Right atrium auricular region (tissue), 2 donors: Measurements from ENCODE around the gene N4BP2L1. TPM values are rescaled to one million over a fixed set of nuclear protein-coding genes. Genes with fewer than 3 reads are reported as not detected.

Experiments
- DNase-seq: peaks from one replicate; pipeline ENCODE4 v3.0.0-alpha.2; 2019; ENCODE audit warnings: low spot score
- H3K27ac ChIP-seq, 2 donors: fragments of 200-600 bp; sonication (generic); 1 replicate in 1 of 2; 2 replicates in 1 of 2; pipeline ENCODE4 v1.5.1; 2016 to 2019
- H3K27me3 ChIP-seq, 2 donors: fragments of 200-600 bp; sonication (generic); one replicate each; pipeline versions ENCODE4 v1.5.1 to v1.6.0; 2017 to 2019
- H3K36me3 ChIP-seq: fragments of 200-600 bp; sonication (generic); one replicate; pipeline ENCODE4 v1.5.1; 2016
- H3K4me1 ChIP-seq, 2 donors: fragments of 200-600 bp; sonication (generic); one replicate each; pipeline versions ENCODE4 v1.5.1 to v1.6.0; 2017 to 2019
- H3K4me3 ChIP-seq, 2 donors: fragments of 200-600 bp; sonication (generic); 1 replicate in 1 of 2; 2 replicates in 1 of 2; pipeline ENCODE4 v1.5.1; 2017 to 2019; ENCODE audit warnings: mild to moderate bottlenecking in 1 of 2, moderate library complexity in 1 of 2
- H3K9me3 ChIP-seq, 2 donors: fragments of 200-600 bp; sonication (generic); one replicate each; pipeline ENCODE4 v1.5.1; 2019
- CTCF ChIP-seq, 2 donors: fragments of 200-600 bp; sonication (generic); IDR thresholded peaks; one replicate each; pipeline ENCODE4 v1.5.1; 2019; ENCODE audit warnings: antibody characterized with exemption in 2 of 2
- total RNA-seq, 2 donors: library from RNA; depleted of rRNA; stranded (reverse); fragments of >200 nt; gene quantifications; one replicate each; pipeline ENCODE4 v1.1.0, GENCODE V29; 2016

Gene N4BP2L1
- total RNA-seq, 2 donors from 2014 or later: 3.4 to 5.7 TPM

GRCh38 chr13:32408296-32409000 lies 19.5 kb downstream of the N4BP2L1 start:
- H3K4me3 ChIP-seq: no peak overlapping the region
- no peak for TF ChIP-seq CTCF (IDR thresholded peaks at IDR 0.05)
- H3K36me3 ChIP-seq: no peaks in the 10 kb centered on the region
- DNase-seq: no peak
- no peaks in the 10 kb centered on the region for H3K9me3 ChIP-seq
- H3K4me1 ChIP-seq: peaks cover 0 to 19% of the 10 kb centered on the region in 2 donors
- H3K27me3 ChIP-seq: no peaks in the 10 kb centered on the region
- no peak overlapping the region for H3K27ac ChIP-seq

DNA sequence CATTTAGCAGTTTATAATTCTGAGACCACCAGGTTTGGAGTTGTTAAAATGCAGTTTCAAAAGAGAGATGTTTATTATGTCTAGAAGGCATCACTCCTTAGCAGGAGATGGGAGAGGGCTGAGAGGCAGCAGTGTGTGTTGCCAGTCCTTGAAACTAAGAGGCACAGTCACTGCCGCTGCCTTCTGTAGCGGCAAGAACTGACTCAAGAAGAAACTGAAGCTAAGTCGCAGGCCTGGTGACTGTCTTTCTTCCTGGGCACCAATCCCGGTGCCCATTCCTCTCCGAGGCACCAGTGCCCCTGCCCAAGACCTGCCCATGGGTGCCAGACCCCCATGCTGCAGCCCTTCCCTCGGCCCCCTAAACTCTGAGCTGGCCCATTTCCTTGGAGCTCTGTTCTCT lies 20.1 kb downstream of the N4BP2L1 start:
- H3K36me3 ChIP-seq: no peaks in the 10 kb centered on the region
- no peak overlapping the region for H3K4me3 ChIP-seq
- DNase-seq: no peak
- peaks cover 0 to 19% of the 10 kb centered on the region in 2 donors for H3K4me1 ChIP-seq
- no peaks in the 10 kb centered on the region for H3K27me3 ChIP-seq
- no peaks in the 10 kb centered on the region for H3K9me3 ChIP-seq
- TF ChIP-seq CTCF (IDR thresholded peaks at IDR 0.05): no peak
- no peak overlapping the region for H3K27ac ChIP-seq

DNA sequence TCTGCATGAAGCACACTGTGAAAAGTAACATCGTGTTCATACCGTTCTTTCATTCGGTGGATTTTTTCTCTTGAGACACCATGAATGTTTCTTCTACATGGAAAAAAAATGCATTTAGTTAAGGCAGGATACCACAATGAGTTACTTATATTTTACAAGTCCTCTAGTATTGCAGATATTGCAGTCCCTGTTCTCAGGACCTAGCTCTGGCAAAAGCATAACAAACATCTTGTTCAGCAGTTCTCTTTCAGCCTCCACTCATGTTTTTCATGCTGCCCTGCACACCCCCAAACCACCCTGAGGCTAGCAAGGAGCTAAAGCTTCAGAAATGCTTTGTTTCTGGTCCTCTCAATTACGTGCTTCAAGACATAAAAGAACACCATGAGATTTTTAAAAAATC lies 24.8 kb downstream of the N4BP2L1 start:
- Histone ChIP-seq H3K4me1 (no peaks in the 10 kb centered on the region), H3K9me3 (no peaks in the 10 kb centered on the region), H3K27ac (no peak overlapping the region), H3K27me3 (no peaks in the 10 kb centered on the region), H3K36me3 (no peaks in the 10 kb centered on the region), H3K4me3 (no peak overlapping the region)
- no peak for DNase-seq
- TF ChIP-seq CTCF (IDR thresholded peaks at IDR 0.05): no peak

DNA sequence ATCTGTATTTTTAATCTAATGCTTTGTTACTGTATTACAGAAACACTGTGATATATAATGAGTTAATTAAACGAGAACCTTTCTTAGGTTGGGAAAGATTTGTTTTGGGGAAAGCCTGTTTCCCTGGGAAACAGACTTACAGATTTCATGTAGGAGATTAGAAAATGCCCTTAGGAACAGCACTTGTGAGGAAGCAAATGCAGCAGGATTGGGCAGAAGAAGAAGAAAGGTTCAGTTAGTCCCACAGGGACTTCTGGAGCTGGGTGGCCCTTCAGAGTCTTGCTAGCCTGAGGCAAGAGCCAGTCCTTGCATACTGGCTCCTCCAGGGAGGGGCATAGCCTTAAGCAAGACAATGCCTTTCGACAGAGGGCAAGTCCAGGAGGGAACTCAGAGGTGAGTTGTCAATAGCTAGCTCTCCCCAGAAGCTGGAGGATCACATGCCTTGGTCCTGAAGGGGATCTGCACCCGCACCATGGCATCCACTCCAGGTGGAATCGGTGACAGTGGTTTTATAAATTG lies 36.8 kb downstream of the N4BP2L1 start:
- no peaks in the 10 kb centered on the region for H3K9me3 ChIP-seq
- H3K4me3 ChIP-seq: no peak overlapping the region
- no peak for TF ChIP-seq CTCF (IDR thresholded peaks at IDR 0.05)
- no peaks in the 10 kb centered on the region for H3K27me3 ChIP-seq
- DNase-seq: no peak
- H3K27ac ChIP-seq: no peak overlapping the region
- no peaks in the 10 kb centered on the region for H3K36me3 ChIP-seq
- no peaks in the 10 kb centered on the region for H3K4me1 ChIP-seq

DNA sequence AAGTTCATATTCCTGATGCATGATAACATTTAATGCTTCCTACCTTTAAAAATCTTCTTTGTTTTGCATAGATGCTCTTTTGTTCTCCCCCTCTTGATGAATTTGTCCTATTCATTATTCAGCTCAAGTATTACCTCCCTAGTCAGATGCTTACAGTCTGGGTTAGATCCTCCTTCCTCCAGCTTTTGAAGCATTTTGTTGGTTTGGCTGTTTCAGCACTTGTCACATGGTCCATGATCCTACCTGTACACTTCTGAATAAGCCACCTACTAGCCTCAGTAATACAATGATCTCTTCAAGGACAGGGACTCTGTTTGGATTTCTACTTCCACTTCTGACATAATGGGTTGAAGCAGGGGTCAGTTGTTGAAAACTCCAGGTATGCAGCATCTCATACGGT lies 37.4 kb downstream of the N4BP2L1 start:
- no peaks in the 10 kb centered on the region for H3K27me3 ChIP-seq
- H3K4me1 ChIP-seq: no peaks in the 10 kb centered on the region
- no peak for DNase-seq
- no peaks in the 10 kb centered on the region for H3K36me3 ChIP-seq
- no peak overlapping the region for H3K4me3 ChIP-seq
- no peaks in the 10 kb centered on the region for H3K9me3 ChIP-seq
- H3K27ac ChIP-seq: no peak overlapping the region
- TF ChIP-seq CTCF (IDR thresholded peaks at IDR 0.05): no peak

GRCh38 chr13:32390048-32390447 lies 37.9 kb downstream of the N4BP2L1 start:
- Histone ChIP-seq H3K4me3 (no peak overlapping the region), H3K27me3 (no peaks in the 10 kb centered on the region), H3K9me3 (no peaks in the 10 kb centered on the region), H3K27ac (no peak overlapping the region), H3K36me3 (no peaks in the 10 kb centered on the region), H3K4me1 (no peaks in the 10 kb centered on the region)
- no peak for DNase-seq
- no peak for TF ChIP-seq CTCF (IDR thresholded peaks at IDR 0.05)
